ENCODE measurements around the gene CYP4F12.

DNA sequence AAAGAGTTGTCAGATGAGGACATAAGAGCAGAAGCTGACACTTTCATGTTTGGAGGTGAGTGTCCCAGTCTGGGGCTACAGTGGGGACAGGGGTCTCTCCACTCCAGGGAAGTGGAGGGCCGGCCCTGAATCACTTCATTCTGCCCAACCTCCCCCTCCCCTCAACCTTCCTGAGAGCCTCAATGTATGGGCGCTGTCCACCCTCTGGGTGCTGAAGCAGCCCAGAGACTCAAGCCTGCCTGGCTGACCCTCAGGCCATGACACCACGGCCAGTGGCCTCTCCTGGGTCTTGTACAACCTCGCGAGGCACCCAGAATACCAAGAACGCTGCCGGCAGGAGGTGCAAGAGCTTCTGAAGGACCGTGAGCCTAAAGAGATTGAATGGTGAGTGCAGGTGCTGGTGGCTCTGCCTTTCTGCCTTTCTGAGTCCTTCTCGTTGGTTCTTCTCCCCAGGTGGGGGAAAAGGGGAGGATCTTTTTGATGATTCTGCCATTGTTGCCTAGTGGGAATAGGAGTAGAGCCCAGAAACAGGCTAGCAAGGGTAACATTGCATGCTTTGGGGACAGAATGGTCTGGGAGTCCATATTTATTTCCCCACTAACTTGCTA lies 49.1 kb upstream of the CYP4F12 start:
- TF ChIP-seq, protein P1, sequence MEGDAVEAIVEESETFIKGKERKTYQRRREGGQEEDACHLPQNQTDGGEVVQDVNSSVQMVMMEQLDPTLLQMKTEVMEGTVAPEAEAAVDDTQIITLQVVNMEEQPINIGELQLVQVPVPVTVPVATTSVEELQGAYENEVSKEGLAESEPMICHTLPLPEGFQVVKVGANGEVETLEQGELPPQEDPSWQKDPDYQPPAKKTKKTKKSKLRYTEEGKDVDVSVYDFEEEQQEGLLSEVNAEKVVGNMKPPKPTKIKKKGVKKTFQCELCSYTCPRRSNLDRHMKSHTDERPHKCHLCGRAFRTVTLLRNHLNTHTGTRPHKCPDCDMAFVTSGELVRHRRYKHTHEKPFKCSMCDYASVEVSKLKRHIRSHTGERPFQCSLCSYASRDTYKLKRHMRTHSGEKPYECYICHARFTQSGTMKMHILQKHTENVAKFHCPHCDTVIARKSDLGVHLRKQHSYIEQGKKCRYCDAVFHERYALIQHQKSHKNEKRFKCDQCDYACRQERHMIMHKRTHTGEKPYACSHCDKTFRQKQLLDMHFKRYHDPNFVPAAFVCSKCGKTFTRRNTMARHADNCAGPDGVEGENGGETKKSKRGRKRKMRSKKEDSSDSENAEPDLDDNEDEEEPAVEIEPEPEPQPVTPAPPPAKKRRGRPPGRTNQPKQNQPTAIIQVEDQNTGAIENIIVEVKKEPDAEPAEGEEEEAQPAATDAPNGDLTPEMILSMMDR (IDR thresholded peaks at IDR 0.05) = no peak
- TF ChIP-seq EZH2 (IDR thresholded peaks at IDR 0.05; ENCODE audit: borderline replicate concordance, insufficient read depth, low read depth, low read length, poor library complexity, severe bottlenecking) = no peak
